ENCODE data around the gene MED26. TPM values are rescaled to one million over a fixed set of nuclear protein-coding genes. Genes with fewer than 3 reads are reported as not detected.

The MED26 gene
- total and polyA plus RNA-seq, 2 of the 13 experiments (the other 11 are each of a cell fraction or from before 2014, with no cell fraction given), result 3.5 to 3.8 TPM

DNA sequence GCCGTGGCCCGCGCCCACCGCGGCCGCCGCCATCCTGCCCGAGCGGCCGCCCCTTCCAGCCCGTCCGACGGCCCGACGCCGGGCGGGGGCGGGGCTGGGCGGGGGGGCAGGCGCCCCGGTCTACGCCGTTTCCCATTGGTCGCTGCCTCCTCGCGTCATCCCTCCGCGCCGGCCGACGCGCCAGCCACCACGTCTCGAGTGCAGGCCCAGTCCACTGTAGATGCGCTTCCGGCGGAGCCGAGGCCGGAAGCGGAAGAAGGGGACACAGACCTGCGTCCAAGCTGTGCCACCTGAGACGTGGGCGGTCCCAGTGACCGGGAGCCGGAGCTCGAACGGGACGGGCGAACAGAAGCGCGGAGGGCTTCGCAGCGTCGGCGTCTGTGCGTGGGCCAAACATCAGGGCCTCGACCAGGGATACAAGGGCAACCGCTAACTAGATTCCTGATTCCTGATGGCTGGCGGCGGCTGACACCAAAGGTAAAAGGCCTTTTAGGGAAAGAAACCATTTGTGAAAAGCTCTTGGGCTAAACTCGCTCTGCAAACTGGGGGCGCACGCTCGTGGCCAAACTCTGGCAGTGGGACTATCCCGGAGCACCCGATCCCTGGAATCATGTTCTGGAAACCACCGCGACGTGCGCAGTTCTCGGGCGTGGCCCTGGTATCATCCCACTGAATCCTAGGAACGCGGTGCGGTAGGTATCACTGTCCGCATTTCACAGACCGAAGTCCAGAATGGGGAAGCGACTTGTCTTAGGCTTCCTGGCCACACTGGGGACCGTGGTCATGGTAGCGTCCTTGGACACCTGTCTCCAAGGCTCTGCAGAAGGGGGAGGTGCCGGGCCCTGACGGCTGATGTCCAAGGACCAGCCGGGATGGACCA lies 55.4 kb downstream of the MED26 start, which contains the start of gene SLC35E1 (continued):
- TF ChIP-seq, protein P1, sequence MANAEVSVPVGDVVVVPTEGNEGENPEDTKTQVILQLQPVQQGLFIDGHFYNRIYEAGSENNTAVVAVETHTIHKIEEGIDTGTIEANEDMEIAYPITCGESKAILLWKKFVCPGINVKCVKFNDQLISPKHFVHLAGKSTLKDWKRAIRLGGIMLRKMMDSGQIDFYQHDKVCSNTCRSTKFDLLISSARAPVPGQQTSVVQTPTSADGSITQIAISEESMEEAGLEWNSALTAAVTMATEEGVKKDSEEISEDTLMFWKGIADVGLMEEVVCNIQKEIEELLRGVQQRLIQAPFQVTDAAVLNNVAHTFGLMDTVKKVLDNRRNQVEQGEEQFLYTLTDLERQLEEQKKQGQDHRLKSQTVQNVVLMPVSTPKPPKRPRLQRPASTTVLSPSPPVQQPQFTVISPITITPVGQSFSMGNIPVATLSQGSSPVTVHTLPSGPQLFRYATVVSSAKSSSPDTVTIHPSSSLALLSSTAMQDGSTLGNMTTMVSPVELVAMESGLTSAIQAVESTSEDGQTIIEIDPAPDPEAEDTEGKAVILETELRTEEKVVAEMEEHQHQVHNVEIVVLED (CRISPR knock-in tag; IDR thresholded peaks at IDR 0.05; ENCODE audit: borderline replicate concordance), result peak; percentile 92
- peak; percentile 68; the same call in 1 of the 2 replicates for TF ChIP-seq SALL2 (CRISPR knock-in tag; IDR thresholded peaks at IDR 0.05)
- peak in 1 of 2 experiments; percentile 67; a peak in 2 of 4 replicates for TF ChIP-seq KLF16 (CRISPR knock-in tag; IDR thresholded peaks at IDR 0.05)
- TF ChIP-seq ZNF616 (CRISPR knock-in tag; IDR thresholded peaks at IDR 0.05; ENCODE audit: low read depth), result peak; percentile 38
- TF ChIP-seq, protein P2, sequence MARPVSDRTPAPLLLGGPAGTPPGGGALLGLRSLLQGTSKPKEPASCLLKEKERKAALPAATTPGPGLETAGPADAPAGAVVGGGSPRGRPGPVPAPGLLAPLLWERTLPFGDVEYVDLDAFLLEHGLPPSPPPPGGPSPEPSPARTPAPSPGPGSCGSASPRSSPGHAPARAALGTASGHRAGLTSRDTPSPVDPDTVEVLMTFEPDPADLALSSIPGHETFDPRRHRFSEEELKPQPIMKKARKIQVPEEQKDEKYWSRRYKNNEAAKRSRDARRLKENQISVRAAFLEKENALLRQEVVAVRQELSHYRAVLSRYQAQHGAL (CRISPR knock-in tag; IDR thresholded peaks at IDR 0.05; ENCODE audit: not compliant biosample characterization), result peak; percentile 60
- TF ChIP-seq, protein P3, sequence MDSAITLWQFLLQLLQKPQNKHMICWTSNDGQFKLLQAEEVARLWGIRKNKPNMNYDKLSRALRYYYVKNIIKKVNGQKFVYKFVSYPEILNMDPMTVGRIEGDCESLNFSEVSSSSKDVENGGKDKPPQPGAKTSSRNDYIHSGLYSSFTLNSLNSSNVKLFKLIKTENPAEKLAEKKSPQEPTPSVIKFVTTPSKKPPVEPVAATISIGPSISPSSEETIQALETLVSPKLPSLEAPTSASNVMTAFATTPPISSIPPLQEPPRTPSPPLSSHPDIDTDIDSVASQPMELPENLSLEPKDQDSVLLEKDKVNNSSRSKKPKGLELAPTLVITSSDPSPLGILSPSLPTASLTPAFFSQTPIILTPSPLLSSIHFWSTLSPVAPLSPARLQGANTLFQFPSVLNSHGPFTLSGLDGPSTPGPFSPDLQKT (CRISPR knock-in tag; IDR thresholded peaks at IDR 0.05; ENCODE audit: borderline replicate concordance), result no peak
- TF ChIP-seq, protein P4, sequence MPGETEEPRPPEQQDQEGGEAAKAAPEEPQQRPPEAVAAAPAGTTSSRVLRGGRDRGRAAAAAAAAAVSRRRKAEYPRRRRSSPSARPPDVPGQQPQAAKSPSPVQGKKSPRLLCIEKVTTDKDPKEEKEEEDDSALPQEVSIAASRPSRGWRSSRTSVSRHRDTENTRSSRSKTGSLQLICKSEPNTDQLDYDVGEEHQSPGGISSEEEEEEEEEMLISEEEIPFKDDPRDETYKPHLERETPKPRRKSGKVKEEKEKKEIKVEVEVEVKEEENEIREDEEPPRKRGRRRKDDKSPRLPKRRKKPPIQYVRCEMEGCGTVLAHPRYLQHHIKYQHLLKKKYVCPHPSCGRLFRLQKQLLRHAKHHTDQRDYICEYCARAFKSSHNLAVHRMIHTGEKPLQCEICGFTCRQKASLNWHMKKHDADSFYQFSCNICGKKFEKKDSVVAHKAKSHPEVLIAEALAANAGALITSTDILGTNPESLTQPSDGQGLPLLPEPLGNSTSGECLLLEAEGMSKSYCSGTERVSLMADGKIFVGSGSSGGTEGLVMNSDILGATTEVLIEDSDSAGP (CRISPR knock-in tag; IDR thresholded peaks at IDR 0.05; ENCODE audit: borderline replicate concordance), result peak; percentile 68; the same call in 1 of the 2 replicates
- no peak for TF ChIP-seq PHB2 (IDR thresholded peaks at IDR 0.05; ENCODE audit: partially characterized antibody)
- peak; percentile 48; the same call in 1 of the 2 replicates for TF ChIP-seq TSC22D2 (CRISPR knock-in tag; IDR thresholded peaks at IDR 0.05; ENCODE audit: borderline replicate concordance)
- TF ChIP-seq ETV5 (CRISPR knock-in tag; IDR thresholded peaks at IDR 0.05; ENCODE audit: borderline replicate concordance), result peak; percentile 93
- TF ChIP-seq JUN (CRISPR knock-in tag; IDR thresholded peaks at IDR 0.05), result 0 out of 2 replicates have a peak, but pooled peaks have one; percentile 20
- peak; percentile 94; the same call in 2 of the 3 replicates for TF ChIP-seq MXI1 (IDR thresholded peaks at IDR 0.05; ENCODE audit: borderline replicate concordance, low read depth, low read length)
- 0 out of 2 replicates have a peak, but pooled peaks have one; percentile 49 for TF ChIP-seq ISX (CRISPR knock-in tag; conservative IDR thresholded peaks at IDR 0.05)
- TF ChIP-seq, protein P5, sequence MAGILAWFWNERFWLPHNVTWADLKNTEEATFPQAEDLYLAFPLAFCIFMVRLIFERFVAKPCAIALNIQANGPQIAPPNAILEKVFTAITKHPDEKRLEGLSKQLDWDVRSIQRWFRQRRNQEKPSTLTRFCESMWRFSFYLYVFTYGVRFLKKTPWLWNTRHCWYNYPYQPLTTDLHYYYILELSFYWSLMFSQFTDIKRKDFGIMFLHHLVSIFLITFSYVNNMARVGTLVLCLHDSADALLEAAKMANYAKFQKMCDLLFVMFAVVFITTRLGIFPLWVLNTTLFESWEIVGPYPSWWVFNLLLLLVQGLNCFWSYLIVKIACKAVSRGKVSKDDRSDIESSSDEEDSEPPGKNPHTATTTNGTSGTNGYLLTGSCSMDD (CRISPR knock-in tag; IDR thresholded peaks at IDR 0.05), result no peak
- TF ChIP-seq, protein P6, sequence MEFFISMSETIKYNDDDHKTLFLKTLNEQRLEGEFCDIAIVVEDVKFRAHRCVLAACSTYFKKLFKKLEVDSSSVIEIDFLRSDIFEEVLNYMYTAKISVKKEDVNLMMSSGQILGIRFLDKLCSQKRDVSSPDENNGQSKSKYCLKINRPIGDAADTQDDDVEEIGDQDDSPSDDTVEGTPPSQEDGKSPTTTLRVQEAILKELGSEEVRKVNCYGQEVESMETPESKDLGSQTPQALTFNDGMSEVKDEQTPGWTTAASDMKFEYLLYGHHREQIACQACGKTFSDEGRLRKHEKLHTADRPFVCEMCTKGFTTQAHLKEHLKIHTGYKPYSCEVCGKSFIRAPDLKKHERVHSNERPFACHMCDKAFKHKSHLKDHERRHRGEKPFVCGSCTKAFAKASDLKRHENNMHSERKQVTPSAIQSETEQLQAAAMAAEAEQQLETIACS (CRISPR knock-in tag; IDR thresholded peaks at IDR 0.05), result no peak
- peak; percentile 21; the same call in 1 of the 2 replicates for TF ChIP-seq KLF13 (CRISPR knock-in tag; IDR thresholded peaks at IDR 0.05)
- peak; percentile 28; the same call in 1 of the 2 replicates for TF ChIP-seq BCL6 (CRISPR knock-in tag; IDR thresholded peaks at IDR 0.05)
- TF ChIP-seq, protein P7, sequence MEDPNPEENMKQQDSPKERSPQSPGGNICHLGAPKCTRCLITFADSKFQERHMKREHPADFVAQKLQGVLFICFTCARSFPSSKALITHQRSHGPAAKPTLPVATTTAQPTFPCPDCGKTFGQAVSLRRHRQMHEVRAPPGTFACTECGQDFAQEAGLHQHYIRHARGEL (CRISPR knock-in tag; IDR thresholded peaks at IDR 0.05), result no peak
- no peak for TF ChIP-seq ZNF20 (CRISPR knock-in tag; IDR thresholded peaks at IDR 0.05)
